Natural killer cell treated with Interleukin-12 subunit alpha and Interleukin-12 subunit beta and Interleukin-15 and Interleukin-18, amount 100 ng/mL, for 72 hours (primary cell): ENCODE data around the gene ITGAE. TPM values are rescaled to one million over a fixed set of nuclear protein-coding genes. Genes with fewer than 3 reads are reported as not detected.
A peak's percentile ranks its signal among the peaks of the same experiment; 100 is the strongest.

Experiments
- ATAC-seq, 2 donors: fragments of 150-1000 bp; cut with Tn5 transposase in 1 of 2; sonication (Bioruptor Pico), chemical (Tn5 transposase) in 1 of 2; 2 replicates each; pipeline ENCODE4 v1.10.0; 2021
- DNase-seq: peaks from one replicate; pipeline ENCODE4 v3.0.0; 2022; ENCODE audit warnings: low spot score
- H3K27ac Mint-ChIP-seq, 2 donors: 1 replicate in 1 of 2; 2 replicates in 1 of 2; pipeline ENCODE4 v1.8.0; 2022; ENCODE audit warnings: mixed read lengths in 2 of 2, mild to moderate bottlenecking in 1 of 2, moderate library complexity in 1 of 2
- H3K27me3 Mint-ChIP-seq, 2 donors: 1 replicate in 1 of 2; 2 replicates in 1 of 2; pipeline ENCODE4 v1.8.0; 2022; ENCODE audit warnings: mixed read lengths in 2 of 2
- H3K36me3 Mint-ChIP-seq: one replicate; pipeline ENCODE4 v1.8.0; 2022; ENCODE audit warnings: mixed read lengths
- H3K4me1 Mint-ChIP-seq, 2 donors: 1 replicate in 1 of 2; 2 replicates in 1 of 2; pipeline ENCODE4 v1.8.0; 2022; ENCODE audit warnings: low read depth in 2 of 2, mixed read lengths in 2 of 2, mild to moderate bottlenecking in 1 of 2
- H3K4me3 Mint-ChIP-seq: one replicate; pipeline ENCODE4 v1.8.0; 2022; ENCODE audit warnings: mixed read lengths
- H3K9me3 Mint-ChIP-seq: 2 replicates; pipeline ENCODE4 v1.8.0; 2022; ENCODE audit warnings: mixed read lengths
- total RNA-seq, 2 donors: library from RNA; stranded (reverse); gene quantifications; one replicate each; pipeline ENCODE4 v1.2.3, GENCODE V29; 2022

The ITGAE gene
- total RNA-seq, 2 donors from 2014 or later: 73.9 to 97.8 TPM

- DNase-seq: peak; percentile 94
- Mint-ChIP-seq H3K9me3 (no peaks in the 10 kb centered on the region), H3K4me3 (peak overlapping the region; percentile 95), H3K36me3 (peaks cover 30% of the 10 kb centered on the region), H3K4me1 (peaks cover 33 to 47% of the 10 kb centered on the region in 2 donors), H3K27ac (peak overlapping the region; percentile 90 to 92), H3K27me3 (no peaks in the 10 kb centered on the region)
- ATAC-seq: peak; percentile 82 to 85
These were observed 107.2 kb downstream of the ITGAE start for GRCh38 chr17:3693829-3694231.

DNA sequence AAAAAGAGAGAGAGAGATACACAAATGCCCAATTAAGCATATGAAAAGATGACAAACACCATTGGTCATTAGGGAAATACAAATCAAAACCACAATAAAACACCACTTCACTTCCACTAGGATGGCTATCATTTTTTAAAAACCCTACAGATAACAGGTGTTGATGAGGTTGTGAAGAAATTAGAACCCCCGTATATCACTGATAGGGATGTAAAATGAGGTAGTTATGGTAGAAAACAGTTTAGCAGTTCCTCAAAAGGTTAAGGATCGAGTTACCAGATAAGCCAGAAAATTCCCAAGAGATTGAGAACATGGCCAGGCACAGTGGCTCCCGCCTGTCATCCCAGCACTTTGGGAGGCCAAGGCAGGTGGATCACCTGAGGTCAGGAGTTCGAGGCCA lies 107.8 kb downstream of the ITGAE start:
- H3K27me3 Mint-ChIP-seq: no peaks in the 10 kb centered on the region
- H3K4me3 Mint-ChIP-seq: peak overlapping the region; percentile 95
- ATAC-seq (no peak), DNase-seq (no peak)
- H3K9me3 Mint-ChIP-seq: no peaks in the 10 kb centered on the region
- peak overlapping the region; percentile 90 to 92 for H3K27ac Mint-ChIP-seq
- peaks cover 31 to 47% of the 10 kb centered on the region in 2 donors for H3K4me1 Mint-ChIP-seq
- peaks cover 30% of the 10 kb centered on the region for H3K36me3 Mint-ChIP-seq

GRCh38 chr17:3692346-3692745 lies 108.6 kb downstream of the ITGAE start:
- Mint-ChIP-seq H3K9me3 (no peaks in the 10 kb centered on the region), H3K4me3 (peak overlapping the region; percentile 95), H3K4me1 (peaks cover 26 to 40% of the 10 kb centered on the region in 2 donors), H3K27ac (peak overlapping the region; percentile 90 to 92), H3K36me3 (peaks cover 30% of the 10 kb centered on the region), H3K27me3 (no peaks in the 10 kb centered on the region)
- ATAC-seq: no peak
- no peak for DNase-seq

GRCh38 chr17:3691617-3692067 lies 109.3 kb downstream of the ITGAE start:
- ATAC-seq: no peak

DNA sequence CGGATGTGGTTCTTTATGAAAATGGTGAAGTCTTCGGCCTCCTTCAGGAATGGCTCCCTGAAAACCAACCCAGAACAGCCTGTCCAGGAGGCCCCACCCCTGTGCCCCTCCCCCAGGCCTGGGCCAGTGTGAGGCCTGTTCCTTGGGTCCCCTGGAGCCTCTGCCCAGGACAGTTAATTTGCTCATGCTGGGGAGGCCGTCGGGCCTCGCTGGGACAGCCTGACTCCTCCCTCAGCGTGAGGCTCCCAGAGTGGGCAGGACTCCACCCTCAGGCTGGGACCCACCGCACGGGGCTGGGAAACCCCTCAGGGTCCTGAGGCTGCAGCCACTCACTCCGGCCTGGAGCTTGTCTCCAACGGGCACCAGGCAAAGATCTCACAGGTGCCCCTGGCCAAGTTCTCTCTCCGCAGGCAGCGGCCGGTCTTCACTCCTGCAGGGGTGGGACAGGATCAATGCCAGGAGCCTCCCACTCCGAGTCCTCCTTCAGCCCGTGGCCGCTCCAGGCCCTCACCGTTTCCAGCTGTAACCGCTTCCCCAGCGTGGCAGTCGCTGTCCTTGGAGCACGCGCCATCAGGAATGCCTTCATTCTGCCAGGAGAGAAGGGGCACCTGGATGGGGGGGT lies 110.8 kb downstream of the ITGAE start:
- Mint-ChIP-seq H3K4me3 (peak overlapping the region; percentile 76), H3K27me3 (no peaks in the 10 kb centered on the region), H3K4me1 (peaks cover 25 to 34% of the 10 kb centered on the region in 2 donors), H3K27ac (peak overlapping the region; percentile 90 to 92), H3K9me3 (no peaks in the 10 kb centered on the region), H3K36me3 (peaks cover 30% of the 10 kb centered on the region)
- DNase-seq (no peak), ATAC-seq (no peak)

More at GRCh38 chr17:3691617-3692067, 109.3 kb downstream of the ITGAE start:
- Mint-ChIP-seq H3K36me3 (peaks cover 30% of the 10 kb centered on the region), H3K27ac (peak overlapping the region; percentile 90 to 92), H3K4me3 (peak overlapping the region; percentile 67), H3K9me3 (no peaks in the 10 kb centered on the region), H3K27me3 (no peaks in the 10 kb centered on the region), H3K4me1 (peaks cover 23 to 40% of the 10 kb centered on the region in 2 donors)
- no peak for DNase-seq

DNA sequence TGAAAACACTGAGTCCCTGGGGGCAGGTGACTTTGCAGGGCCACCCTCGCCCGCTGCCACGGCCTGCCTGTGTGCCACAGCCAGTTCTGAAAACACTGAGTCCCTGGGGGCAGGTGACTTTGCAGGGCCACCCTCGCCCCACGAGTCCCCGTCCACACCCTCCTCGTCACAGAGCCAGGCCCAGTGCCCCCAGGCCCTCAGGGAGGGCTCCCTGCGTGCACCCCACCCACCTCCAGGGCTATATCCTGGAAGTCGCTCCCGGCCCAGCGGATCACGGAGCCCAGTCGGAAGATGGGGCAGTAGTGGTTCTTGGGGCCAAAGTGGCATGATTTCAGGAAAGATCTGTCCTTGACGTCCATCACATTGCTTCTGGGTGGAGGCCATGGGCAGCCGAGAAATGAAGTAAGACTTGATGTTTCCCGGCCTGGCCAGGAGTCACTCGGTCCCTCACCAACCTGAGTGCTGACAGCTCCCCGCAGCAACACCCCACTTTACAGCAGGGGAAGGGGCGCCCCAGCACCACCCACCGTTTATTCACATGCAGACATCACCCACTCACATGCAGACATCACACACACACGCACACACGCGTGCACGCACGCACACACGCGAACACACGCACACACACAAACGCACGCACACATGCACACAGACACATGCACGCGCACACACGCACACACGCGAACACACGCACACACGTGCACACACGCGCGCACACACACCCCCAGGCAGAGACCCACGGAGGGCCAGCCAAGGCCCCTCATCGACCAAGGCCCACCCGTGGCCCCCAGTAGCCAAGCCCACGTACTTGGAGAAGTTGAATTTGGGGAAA lies 111.5 kb downstream of the ITGAE start:
- no peak for DNase-seq
- Mint-ChIP-seq H3K27ac (peak overlapping the region; percentile 89 to 90), H3K36me3 (peaks cover 26% of the 10 kb centered on the region), H3K9me3 (no peaks in the 10 kb centered on the region), H3K4me1 (peaks cover 23 to 32% of the 10 kb centered on the region in 2 donors), H3K4me3 (peak overlapping the region; percentile 76), H3K27me3 (no peaks in the 10 kb centered on the region)
- ATAC-seq: no peak

DNA sequence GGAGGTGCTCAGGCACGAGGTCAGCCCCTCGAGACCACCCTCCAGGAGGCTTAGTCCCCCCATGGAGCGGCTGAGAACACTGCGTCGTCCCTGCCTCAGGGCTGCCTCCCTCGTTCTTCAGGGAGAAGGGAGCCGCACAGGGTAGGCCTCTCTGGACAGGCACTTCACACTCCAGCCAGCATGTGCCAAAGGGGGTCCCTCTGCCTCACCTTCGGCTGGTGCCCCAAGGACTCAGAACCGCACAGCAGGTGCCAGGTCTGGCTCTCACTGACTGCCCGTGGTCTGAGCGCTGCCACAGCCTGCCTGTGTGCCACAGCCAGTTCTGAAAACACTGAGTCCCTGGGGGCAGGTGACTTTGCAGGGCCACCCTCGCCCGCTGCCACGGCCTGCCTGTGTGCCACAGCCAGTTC lies 112.1 kb downstream of the ITGAE start:
- Mint-ChIP-seq H3K27ac (peak overlapping the region; percentile 60 to 83), H3K4me3 (peak overlapping the region; percentile 25), H3K9me3 (no peaks in the 10 kb centered on the region)

DNA sequence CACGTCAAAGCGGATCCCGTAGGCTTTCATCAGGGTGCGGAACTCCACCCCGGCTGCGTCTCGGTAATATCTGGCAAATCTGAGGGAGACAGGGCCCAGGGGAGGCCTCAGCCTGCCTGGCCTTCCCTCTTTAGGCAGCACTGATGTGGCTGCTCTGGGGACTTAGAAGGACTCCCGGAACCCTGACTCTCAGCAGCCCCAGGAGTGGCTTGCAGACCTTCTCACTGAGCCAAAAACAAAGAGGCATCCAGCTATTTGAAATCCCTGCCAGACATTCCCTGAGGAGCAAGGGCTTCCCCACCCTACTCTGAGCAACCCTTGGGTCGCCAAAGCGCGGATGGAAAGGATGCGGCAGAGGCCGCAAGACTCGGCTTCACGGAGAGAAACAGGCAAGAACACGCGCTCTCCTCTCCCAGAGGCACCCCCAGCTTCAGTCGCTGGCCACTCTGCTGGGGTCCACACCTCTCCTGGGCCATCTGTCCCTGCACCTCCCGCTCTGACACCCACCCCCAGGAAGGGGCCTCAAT lies 112.9 kb downstream of the ITGAE start:
- Mint-ChIP-seq H3K4me3 (peak overlapping the region; percentile 25), H3K27ac (peak overlapping the region; percentile 60 to 83), H3K9me3 (no peaks in the 10 kb centered on the region), H3K36me3 (peaks cover 16% of the 10 kb centered on the region), H3K4me1 (peaks cover 25 to 26% of the 10 kb centered on the region in 2 donors), H3K27me3 (no peaks in the 10 kb centered on the region)
- no peak for ATAC-seq
- DNase-seq: no peak

More for the DNA sequence above, 112.1 kb downstream of the ITGAE start:
- ATAC-seq (no peak), DNase-seq (no peak)
- H3K36me3 Mint-ChIP-seq: peaks cover 20% of the 10 kb centered on the region
- peaks cover 23 to 26% of the 10 kb centered on the region in 2 donors for H3K4me1 Mint-ChIP-seq
- H3K27me3 Mint-ChIP-seq: no peaks in the 10 kb centered on the region

DNA sequence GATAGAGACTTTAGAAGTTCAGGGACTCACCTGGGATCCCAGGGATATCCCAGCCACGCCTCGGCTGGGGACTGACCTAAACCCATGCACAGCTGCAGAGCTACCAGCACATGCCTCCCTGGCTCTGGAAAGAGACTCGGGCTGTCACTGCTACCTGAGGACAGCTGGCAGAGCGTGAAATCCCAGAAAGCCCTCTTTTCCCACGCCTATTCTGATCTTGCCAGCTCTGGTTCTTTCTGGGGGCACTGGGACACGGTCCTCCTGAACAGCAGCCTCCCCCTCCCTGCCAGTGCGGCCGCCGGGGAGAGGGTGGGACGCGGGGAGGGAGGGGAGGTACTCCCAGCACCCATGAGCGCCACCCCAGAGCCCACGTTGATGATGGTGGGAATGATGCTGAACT lies 115.8 kb downstream of the ITGAE start:
- Mint-ChIP-seq H3K9me3 (no peaks in the 10 kb centered on the region), H3K4me1 (peaks cover 24 to 29% of the 10 kb centered on the region in 2 donors), H3K27me3 (no peaks in the 10 kb centered on the region), H3K27ac (peak overlapping the region; percentile 12 to 25), H3K4me3 (no peak overlapping the region), H3K36me3 (peaks cover 4% of the 10 kb centered on the region)
- no peak for DNase-seq
- ATAC-seq: no peak

GRCh38 chr17:3683054-3683511 lies 117.9 kb downstream of the ITGAE start:
- Mint-ChIP-seq H3K4me3 (peak overlapping the region; percentile 54), H3K27ac (peak overlapping the region; percentile 68 to 90), H3K9me3 (no peaks in the 10 kb centered on the region), H3K36me3 (no peaks in the 10 kb centered on the region), H3K27me3 (no peaks in the 10 kb centered on the region), H3K4me1 (peaks cover 19 to 28% of the 10 kb centered on the region in 2 donors)
- DNase-seq (no peak), ATAC-seq (peak; percentile 72 to 74)

- no peak for ATAC-seq
- H3K9me3 Mint-ChIP-seq: no peaks in the 10 kb centered on the region
- peaks cover 19 to 32% of the 10 kb centered on the region in 2 donors for H3K4me1 Mint-ChIP-seq
- peak overlapping the region; percentile 68 to 90 for H3K27ac Mint-ChIP-seq
- no peak overlapping the region for H3K4me3 Mint-ChIP-seq
- H3K36me3 Mint-ChIP-seq: no peaks in the 10 kb centered on the region
- no peak for DNase-seq
- H3K27me3 Mint-ChIP-seq: no peaks in the 10 kb centered on the region
These were observed 119.0 kb downstream of the ITGAE start for GRCh38 chr17:3682033-3682432.

- Mint-ChIP-seq H3K27me3 (no peaks in the 10 kb centered on the region), H3K4me1 (peaks cover 19 to 32% of the 10 kb centered on the region in 2 donors), H3K9me3 (no peaks in the 10 kb centered on the region), H3K36me3 (no peaks in the 10 kb centered on the region), H3K4me3 (no peak overlapping the region), H3K27ac (peak overlapping the region; percentile 68 to 90)
- DNase-seq (no peak), ATAC-seq (no peak)
These were observed 119.4 kb downstream of the ITGAE start for GRCh38 chr17:3681565-3681964.

DNA sequence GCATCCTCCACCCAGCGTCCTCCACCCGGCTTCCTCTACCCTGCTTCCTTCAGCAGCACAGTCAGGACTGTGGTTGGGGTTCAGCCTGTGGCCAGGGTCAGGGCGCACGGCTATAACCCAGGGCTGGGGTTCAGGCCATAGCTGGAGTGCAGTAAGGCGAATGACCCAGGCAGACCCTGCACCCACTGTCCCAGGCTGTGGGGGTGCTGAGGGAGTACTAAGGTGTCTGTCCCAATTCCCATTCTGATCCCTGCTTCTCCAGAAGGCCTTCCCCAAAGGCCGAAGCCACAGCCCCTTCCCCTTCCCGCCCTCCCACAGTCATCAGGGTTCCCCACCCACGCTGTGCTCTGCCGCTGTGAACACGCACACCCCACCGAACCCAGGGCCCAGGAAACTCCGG lies 119.9 kb downstream of the ITGAE start:
- no peak for ATAC-seq
- Mint-ChIP-seq H3K9me3 (no peaks in the 10 kb centered on the region), H3K4me3 (no peak overlapping the region)

More for the DNA sequence above, 119.9 kb downstream of the ITGAE start:
- H3K4me1 Mint-ChIP-seq: peaks cover 19 to 33% of the 10 kb centered on the region in 2 donors
- no peak for DNase-seq
- H3K27me3 Mint-ChIP-seq: no peaks in the 10 kb centered on the region
- peak overlapping the region; percentile 68 to 90 for H3K27ac Mint-ChIP-seq
- H3K36me3 Mint-ChIP-seq: no peaks in the 10 kb centered on the region
